CD4-positive, alpha-beta T cell treated with Interleukin-21 for 1 hour (primary cell): ENCODE data around the gene KYAT1.

Experiments used
- DNase-seq: peaks from one replicate; pipeline ENCODE4 v3.0.0-alpha.2; 2020

Gene KYAT1

DNA sequence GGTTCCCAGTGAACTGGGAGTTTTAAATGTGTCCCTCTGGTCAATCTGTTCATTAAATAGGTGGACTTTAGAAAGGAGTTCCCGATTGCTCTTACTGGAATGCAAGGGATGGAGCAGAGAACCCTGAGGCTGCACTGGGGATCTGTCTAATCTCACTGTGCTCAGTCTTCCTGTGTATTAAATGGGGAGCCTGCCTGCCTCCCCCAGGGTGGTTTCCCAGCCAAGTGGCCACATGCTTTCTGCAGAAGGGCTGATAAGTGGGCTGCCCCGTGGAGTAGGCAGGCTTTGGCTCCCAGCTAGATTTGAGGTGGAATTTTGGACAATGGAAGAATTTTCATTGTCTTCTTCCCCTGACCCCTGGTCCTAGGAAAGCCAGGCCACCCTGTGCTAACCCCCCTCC, 25.0 kb upstream of the KYAT1 start:
- no peak for DNase-seq

GRCh38 chr9:128905964-128906363, 24.2 kb upstream of the KYAT1 start:
- DNase-seq: no peak

DNA sequence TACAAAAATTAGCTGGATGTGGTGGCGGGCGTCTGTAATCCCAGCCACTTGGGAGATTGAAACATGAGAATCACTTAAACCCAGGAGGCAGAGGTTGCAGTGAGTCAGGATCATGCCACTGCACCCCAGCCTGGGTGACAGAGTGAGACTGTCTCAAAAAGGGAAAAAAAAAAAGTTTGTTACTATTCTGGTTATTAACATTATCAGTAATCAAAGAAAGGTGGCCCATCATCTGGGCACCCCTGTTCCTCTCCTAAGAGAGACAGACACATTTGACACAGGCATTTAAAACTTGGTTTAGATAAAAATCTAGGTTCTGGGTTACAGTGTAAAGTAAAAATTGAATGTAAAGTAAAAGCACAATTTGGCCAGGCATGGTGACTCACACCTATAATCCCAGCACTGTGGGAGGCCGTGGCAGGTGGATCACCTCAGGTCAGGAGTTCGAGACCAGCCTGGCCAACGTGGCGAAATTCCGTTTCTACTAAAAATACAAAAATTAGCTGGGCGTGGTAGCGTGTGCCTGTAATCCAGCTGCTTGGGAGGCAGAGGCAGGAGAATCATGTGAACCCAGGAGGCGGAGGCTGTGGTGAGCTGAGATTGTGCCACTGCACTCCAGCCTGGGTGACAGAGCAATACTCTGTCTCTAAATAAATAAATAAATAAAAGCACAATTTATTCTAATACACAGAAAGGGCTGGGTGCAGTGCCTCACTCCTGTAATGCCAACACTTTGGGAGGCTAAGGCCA, 22.3 kb upstream of the KYAT1 start:
- no peak for DNase-seq

GRCh38 chr9:128903079-128903461, 21.3 kb upstream of the KYAT1 start:
- DNase-seq: no peak

GRCh38 chr9:128902351-128903078, 20.8 kb upstream of the KYAT1 start:
- peak; percentile 87 for DNase-seq

GRCh38 chr9:128901822-128902221, 20.1 kb upstream of the KYAT1 start:
- DNase-seq: no peak

GRCh38 chr9:128901379-128901778, 19.6 kb upstream of the KYAT1 start:
- DNase-seq: no peak

DNA sequence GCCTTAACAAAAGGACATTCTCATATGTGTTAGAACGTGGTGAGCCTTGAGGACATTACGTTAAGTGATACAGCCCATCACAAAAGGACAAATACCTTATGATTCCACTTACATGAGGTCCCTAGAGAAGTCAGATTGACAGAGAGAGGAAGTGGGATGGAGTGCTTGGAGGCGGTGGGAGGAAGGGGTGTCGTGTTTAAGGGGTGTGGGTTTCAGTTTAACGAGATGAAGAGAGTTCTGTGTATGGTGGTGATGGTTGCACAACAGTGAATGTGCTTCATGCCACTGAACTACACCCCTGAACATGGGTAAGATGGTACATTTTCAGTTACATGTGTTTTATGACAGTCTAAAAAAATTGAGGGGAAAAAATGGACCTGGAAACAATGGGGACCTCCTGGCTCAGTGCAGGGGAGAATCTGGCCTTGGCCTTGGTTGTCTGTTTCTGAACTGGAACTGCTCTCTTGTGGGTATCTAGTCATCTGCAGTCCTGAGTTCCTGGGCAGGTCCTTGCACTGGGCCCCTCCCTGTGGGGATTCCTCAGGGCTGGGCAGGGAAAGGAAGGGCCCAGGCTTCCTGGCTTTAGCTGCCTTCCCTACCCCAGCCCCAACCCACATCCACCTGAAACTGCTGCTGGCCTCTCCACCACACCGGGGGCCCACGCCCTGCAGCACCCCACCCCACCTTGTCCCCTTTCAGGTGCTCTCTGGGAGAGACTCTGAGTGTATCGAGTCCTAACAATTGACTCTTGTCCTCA, 18.0 kb upstream of the KYAT1 start:
- peak; percentile 43 for DNase-seq

DNA sequence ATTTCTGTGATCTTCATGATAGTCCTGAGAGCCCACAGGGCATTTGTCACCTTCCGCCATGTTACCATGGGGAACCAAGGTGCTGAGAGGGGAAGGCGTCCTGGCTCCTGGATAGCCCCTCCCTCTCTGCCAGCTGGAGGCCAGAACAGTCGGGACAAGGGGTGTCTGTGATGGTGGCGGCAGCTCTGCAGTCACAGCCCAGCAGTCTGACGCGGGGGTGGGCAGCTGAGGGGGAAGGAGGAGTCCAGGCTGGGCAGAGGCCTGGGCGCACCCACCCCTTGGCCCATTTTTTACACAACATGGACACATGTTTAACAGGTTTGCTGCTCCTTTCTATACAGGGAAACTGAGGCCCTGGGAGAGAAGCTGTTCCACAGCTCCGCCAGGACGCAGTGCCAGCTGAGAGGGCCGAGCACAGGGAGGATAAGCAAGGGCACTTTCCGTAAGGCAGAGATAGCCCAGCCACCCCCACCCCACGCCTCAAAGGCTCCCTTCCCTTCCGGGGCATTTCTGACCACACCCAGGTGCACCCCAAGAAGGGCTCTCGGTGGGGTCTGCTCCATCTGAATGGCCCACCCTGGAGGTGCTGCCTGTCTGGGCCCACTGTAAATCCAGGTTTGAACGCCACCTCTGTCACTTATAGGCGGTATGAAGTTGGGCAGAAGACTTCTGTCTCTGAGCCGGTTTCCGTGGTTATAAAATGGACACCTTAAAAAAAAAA, 17.3 kb upstream of the KYAT1 start:
- DNase-seq: no peak

- no peak for DNase-seq
Measured at GRCh38 chr9:128898382-128898781, 16.6 kb upstream of the KYAT1 start.

- no peak for DNase-seq
Measured at GRCh38 chr9:128895556-128895955, 13.8 kb upstream of the KYAT1 start.

GRCh38 chr9:128894764-128895163, 13.0 kb upstream of the KYAT1 start:
- no peak for DNase-seq

- DNase-seq: no peak
Measured at GRCh38 chr9:128893354-128893753, 11.6 kb upstream of the KYAT1 start.

DNA sequence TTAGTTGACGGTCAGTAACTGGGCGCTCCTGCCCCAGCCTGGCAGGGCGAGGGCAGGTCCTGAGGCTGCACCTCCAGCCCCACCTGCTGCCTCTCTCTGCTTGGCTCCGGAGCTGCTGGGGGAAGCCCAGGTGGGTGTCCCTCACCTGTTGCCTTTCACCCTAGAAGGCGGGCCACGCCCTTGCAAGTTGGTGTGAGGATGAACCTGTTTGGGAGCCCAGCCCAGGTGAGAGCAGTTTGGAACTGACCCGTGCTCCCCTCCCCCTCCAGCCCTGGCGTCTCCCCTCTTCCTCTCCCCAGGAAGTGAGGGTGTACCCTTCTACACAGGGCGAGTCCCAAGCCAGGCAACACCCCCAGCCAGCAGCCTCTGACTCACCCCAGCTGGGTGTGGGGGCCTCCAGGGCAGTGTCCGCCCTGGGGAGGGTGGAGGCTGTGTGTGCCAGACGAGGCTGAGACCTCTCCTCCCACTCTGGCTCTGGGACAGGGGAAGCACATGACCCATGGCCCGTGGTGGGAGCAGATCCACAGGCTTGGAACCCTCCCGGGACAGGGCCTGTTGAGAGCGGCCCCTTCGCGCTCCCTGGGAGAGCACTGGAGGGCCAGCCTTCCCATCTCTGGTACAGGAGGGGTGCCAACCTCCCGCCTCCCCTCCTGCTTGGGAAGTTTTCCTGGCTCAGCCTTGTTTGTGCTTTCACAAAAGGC, 10.6 kb upstream of the KYAT1 start:
- peak; percentile 41 for DNase-seq

DNA sequence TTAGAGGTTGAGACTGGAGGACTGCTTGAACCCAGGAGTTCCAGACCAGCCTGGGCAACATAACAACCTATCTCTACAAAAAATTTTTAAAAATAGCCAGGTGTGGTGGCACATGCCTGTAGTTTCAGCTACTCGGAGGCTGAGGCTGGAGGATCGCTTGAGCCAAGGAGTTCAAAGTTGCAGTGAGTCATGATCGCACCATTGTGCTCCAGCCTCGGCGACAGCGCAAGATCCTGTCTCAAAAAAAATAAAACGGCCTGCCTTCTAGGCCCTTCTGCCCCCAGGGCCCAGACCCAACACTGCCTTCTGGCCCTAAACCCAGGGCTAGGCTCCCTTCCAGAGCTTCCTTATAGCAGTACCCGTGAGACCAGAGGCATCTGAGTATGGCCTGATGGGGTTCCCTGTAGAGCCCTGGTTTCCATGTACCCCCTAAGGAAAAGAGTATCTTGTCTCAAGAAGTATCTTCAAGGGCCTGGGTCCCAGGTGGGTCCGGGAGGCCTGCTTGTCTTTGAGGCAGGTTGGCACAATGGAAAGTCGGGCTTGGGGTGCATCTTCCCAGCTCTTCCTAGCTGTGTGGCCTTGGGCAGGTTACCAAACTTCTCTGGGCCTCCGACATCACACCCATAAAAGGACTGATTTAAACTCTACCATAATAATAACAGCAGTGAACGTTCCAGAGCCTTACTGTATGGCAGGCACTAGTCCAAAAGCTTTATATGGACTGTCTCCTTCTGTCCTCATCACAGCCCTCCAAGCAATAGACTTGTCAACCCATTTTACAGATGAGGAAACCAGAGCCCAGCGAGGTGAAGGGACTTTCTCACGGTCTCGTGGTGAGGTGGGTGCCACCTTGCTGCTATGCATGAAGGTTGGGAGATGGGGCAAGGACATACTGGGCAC, 9.8 kb upstream of the KYAT1 start:
- no peak for DNase-seq

- DNase-seq: no peak
Measured at GRCh38 chr9:128887914-128888350, 6.2 kb upstream of the KYAT1 start.

- DNase-seq: no peak
Measured at GRCh38 chr9:128887049-128887448, 5.3 kb upstream of the KYAT1 start.

- DNase-seq: no peak
Measured at GRCh38 chr9:128886211-128886891, 4.6 kb upstream of the KYAT1 start.

GRCh38 chr9:128885798-128886197, 4.0 kb upstream of the KYAT1 start:
- no peak for DNase-seq

- no peak for DNase-seq
Measured at GRCh38 chr9:128885376-128885775, 3.6 kb upstream of the KYAT1 start.

GRCh38 chr9:128884164-128884563, 2.4 kb upstream of the KYAT1 start:
- DNase-seq: no peak
